ENCODE results near the gene GPX4.

- no peak for TF ChIP-seq CTCF (IDR thresholded peaks at IDR 0.05; ENCODE audit: low read length)
- TF ChIP-seq EZH2 (IDR thresholded peaks at IDR 0.05; ENCODE audit: borderline replicate concordance, low read length): no peak
Observed at GRCh38 chr19:1122021-1122971, 18.5 kb downstream of the GPX4 start.

All from OCI-LY1 (cell line).